Posterior vena cava (tissue), 2 donors: ENCODE data around the gene CLSTN3. TPM values are rescaled to one million over a fixed set of nuclear protein-coding genes. Genes with fewer than 3 reads are reported as not detected.

Experiments
- total RNA-seq, 2 donors: library from RNA; stranded (reverse); fragmentation: NEBNext Ultra II Directional; extraction: Animal tissue kit (Norgen Biotek cat#: 25700); gene quantifications; one replicate each; pipeline ENCODE4 v1.2.1, GENCODE V29; 2021
- donor health status: DM: yes; HTN: yes; CAD: no.
- donor health status: DM: yes; HTN: yes; CAD: no.

The CLSTN3 gene
- total RNA-seq, 2 donors from 2014 or later = 31.0 to 31.7 TPM

Other genes starting within 250 kb of the CLSTN3 start
- gene LRRC23, start 225.5 kb upstream of the CLSTN3 start, total RNA-seq = 1 to 10 TPM; 5.3 to 6.7 TPM
- gene ENO2, start 215.8 kb upstream of the CLSTN3 start, total RNA-seq = 10 to 100 TPM; 45.6 to 57.1 TPM
- gene ATN1, start 202.4 kb upstream of the CLSTN3 start, total RNA-seq = 100 to 1,000 TPM in 1 of 2 donors, 10 to 100 TPM in 1; 97.0 to 106 TPM
- gene RNU7-1, start 186.6 kb upstream of the CLSTN3 start, total RNA-seq = not detected
- 100 to 1,000 TPM; 189 to 206 TPM for gene C12orf57, start 186.3 kb upstream of the CLSTN3 start, total RNA-seq
- 10 to 100 TPM; 18.7 to 31.4 TPM for gene PTPN6, start 179.0 kb upstream of the CLSTN3 start, total RNA-seq
- gene PHB2, start 159.7 kb upstream of the CLSTN3 start, total RNA-seq = 100 to 1,000 TPM in 1 of 2 donors, 10 to 100 TPM in 1; 98.8 to 110 TPM
- 10 to 100 TPM; 38.4 to 43.9 TPM for gene EMG1, start 159.5 kb upstream of the CLSTN3 start, total RNA-seq
- 10 to 100 TPM; 24.2 to 29.0 TPM for gene LPCAT3, start 111.9 kb upstream of the CLSTN3 start, total RNA-seq
- 100 to 1,000 TPM; 585 to 986 TPM for gene C1S, start 69.7 kb upstream of the CLSTN3 start, total RNA-seq
- 1,000 to 10,000 TPM; 1,008 to 1,686 TPM for gene C1R, start 37.9 kb upstream of the CLSTN3 start, total RNA-seq
- 100 to 1,000 TPM in 1 of 2 donors, 10 to 100 TPM in 1; 79.5 to 122 TPM for gene C1RL, start 21.2 kb upstream of the CLSTN3 start, total RNA-seq
- 1 to 10 TPM; 5.1 to 5.7 TPM for gene RBP5, start 1.5 kb upstream of the CLSTN3 start, total RNA-seq
- 10 to 100 TPM; 34.7 to 39.6 TPM for gene PEX5, start 59.3 kb downstream of the CLSTN3 start, total RNA-seq
- not detected for gene ACSM4, start 173.7 kb downstream of the CLSTN3 start, total RNA-seq